Neural crest cell (in vitro differentiated cells): ENCODE results near the gene PPP1R9A. TPM values are rescaled to one million over a fixed set of nuclear protein-coding genes. Genes with fewer than 3 reads are reported as not detected.

Source experiments
- DNase-seq: peaks from one replicate; pipeline ENCODE4 v3.0.0; 2021; ENCODE audit warnings: low read depth, mixed read lengths, low spot score
- H3K27ac Mint-ChIP-seq: one replicate; pipeline ENCODE4 v1.8.0; 2021; ENCODE audit warnings: mild to moderate bottlenecking, mixed read lengths; ENCODE audit not compliant: unreplicated experiment
- H3K27me3 Mint-ChIP-seq: 2 replicates; pipeline ENCODE4 v1.8.0; 2021; ENCODE audit warnings: low read depth, mild to moderate bottlenecking, mixed read lengths
- H3K36me3 Mint-ChIP-seq: 2 replicates; pipeline ENCODE4 v1.8.0; 2021; ENCODE audit warnings: low read depth, mild to moderate bottlenecking, mixed read lengths
- H3K4me1 Mint-ChIP-seq: 2 replicates; pipeline ENCODE4 v1.8.0; 2021; ENCODE audit warnings: mixed read lengths
- H3K4me3 Mint-ChIP-seq: one replicate; pipeline ENCODE4 v1.8.0; 2021; ENCODE audit warnings: mild to moderate bottlenecking, mixed read lengths
- H3K9me3 Mint-ChIP-seq: 2 replicates; pipeline ENCODE4 v1.8.0; 2021; ENCODE audit warnings: mixed read lengths
- total RNA-seq: library from RNA; stranded (reverse); gene quantifications from 2 replicates; pipeline ENCODE4 v1.2.1, GENCODE V29; 2021
- TF ChIP-seq, protein P1 (sequence below): fragments of 200-600 bp; sonication (generic); conservative IDR thresholded peaks from 2 replicates; pipeline ENCODE4 v1.5.0; 2021; ENCODE audit warnings: antibody characterized with exemption, mild to moderate bottlenecking

PPP1R9A gene
- total RNA-seq, 1 donor from 2014 or later = 21.2 TPM

DNA sequence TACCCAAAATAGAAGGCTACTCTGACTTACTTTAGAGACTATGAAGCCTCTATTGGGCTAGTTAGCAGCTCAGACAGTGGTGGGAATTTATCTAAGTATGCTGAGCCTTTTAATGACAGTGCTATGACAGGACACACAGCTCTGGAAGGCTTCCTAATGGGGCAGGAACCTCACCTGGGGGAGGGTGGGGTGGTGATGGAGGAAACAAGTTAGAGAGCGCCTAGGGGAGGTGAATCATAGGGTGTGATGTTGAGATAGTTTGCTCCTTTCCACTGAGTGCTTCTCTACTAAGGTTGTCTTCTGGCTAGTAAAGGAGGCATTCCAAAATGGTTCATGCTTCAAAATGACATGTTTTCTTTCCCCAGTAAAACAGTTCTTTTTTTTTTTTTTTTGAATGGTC is 42.1 kb downstream of the PPP1R9A start:
- H3K4me1 Mint-ChIP-seq = peaks cover under 1% of the 10 kb centered on the region
- DNase-seq = no peak
- TF ChIP-seq, protein P1, sequence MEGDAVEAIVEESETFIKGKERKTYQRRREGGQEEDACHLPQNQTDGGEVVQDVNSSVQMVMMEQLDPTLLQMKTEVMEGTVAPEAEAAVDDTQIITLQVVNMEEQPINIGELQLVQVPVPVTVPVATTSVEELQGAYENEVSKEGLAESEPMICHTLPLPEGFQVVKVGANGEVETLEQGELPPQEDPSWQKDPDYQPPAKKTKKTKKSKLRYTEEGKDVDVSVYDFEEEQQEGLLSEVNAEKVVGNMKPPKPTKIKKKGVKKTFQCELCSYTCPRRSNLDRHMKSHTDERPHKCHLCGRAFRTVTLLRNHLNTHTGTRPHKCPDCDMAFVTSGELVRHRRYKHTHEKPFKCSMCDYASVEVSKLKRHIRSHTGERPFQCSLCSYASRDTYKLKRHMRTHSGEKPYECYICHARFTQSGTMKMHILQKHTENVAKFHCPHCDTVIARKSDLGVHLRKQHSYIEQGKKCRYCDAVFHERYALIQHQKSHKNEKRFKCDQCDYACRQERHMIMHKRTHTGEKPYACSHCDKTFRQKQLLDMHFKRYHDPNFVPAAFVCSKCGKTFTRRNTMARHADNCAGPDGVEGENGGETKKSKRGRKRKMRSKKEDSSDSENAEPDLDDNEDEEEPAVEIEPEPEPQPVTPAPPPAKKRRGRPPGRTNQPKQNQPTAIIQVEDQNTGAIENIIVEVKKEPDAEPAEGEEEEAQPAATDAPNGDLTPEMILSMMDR = no peak
- H3K36me3 Mint-ChIP-seq = peaks cover 10% of the 10 kb centered on the region
- no peak overlapping the region for H3K4me3 Mint-ChIP-seq
- H3K27me3 Mint-ChIP-seq = no peaks in the 10 kb centered on the region
- H3K27ac Mint-ChIP-seq = no peak overlapping the region
- peaks cover 2% of the 10 kb centered on the region for H3K9me3 Mint-ChIP-seq

DNA sequence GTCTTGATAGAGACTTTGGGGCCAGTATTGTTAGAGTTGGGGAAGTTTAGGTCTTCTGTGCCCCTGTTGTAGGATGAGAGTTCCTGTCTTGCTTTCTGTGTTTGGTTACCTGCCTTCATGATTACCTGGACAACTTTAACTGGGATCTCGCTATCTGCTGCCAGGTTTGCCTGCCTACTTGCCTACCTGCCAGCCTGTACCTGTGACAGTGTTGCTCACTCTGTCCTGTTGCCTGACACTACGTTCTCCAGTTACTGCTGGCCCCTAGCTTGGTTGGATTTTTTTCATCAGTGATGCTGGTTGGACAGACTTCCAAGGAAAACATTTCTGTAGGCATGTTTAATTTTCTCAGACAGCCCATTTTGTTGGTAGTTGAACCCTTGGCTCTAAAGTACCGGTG is 48.4 kb downstream of the PPP1R9A start:
- Mint-ChIP-seq H3K27me3 (no peaks in the 10 kb centered on the region), H3K4me1 (peaks cover 7% of the 10 kb centered on the region), H3K4me3 (no peak overlapping the region), H3K9me3 (peaks cover 2% of the 10 kb centered on the region), H3K27ac (no peak overlapping the region), H3K36me3 (peaks cover 10% of the 10 kb centered on the region)
- DNase-seq = no peak
- TF ChIP-seq, protein P1 = no peak

DNA sequence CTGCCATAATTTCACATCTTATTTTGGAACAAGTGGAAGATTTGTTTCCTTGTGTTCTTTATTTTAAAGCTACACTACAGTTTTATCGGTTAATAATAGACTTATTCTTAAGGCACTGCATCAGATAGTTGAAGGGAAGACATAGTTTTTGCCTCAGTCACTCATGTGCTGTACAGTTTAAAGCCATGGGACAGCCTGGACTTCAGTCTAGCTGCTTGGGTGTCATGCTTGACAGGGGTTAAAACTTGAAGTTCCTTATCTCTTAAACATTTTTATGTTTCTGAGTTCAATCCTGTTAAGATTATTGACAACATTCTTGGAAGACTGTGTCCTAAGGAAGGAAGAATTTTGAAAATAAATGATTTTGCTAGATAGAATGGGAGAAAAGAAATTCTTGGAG is 49.7 kb downstream of the PPP1R9A start:
- Mint-ChIP-seq H3K27ac (no peak overlapping the region), H3K36me3 (peaks cover 8% of the 10 kb centered on the region), H3K4me3 (no peak overlapping the region), H3K9me3 (peaks cover 2% of the 10 kb centered on the region), H3K4me1 (peaks cover 7% of the 10 kb centered on the region), H3K27me3 (no peaks in the 10 kb centered on the region)
- TF ChIP-seq, protein P1 = no peak
- DNase-seq = no peak

DNA sequence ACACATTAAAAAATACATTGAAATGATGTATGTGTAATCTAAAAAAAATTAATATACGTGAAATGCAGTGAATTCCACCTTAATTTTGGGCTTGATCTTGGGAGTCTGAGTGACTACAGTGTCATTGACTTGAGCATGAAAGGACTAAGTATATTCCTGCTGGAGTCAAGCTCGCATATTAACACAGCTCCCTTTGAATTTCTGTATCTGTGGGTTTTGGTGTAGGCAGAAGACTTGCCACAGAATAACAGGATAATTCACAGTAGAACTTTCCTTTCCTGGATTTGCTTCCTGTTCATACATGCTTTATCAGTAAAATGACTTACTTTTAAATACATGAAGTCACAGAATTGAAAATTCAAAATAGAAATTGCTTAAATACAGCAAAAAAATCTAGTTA is 55.3 kb downstream of the PPP1R9A start:
- no peak overlapping the region for H3K27ac Mint-ChIP-seq
- peaks cover 12% of the 10 kb centered on the region for H3K4me1 Mint-ChIP-seq
- no peaks in the 10 kb centered on the region for H3K27me3 Mint-ChIP-seq
- TF ChIP-seq, protein P1 = no peak
- H3K4me3 Mint-ChIP-seq = no peak overlapping the region
- peaks cover 22% of the 10 kb centered on the region for H3K36me3 Mint-ChIP-seq
- H3K9me3 Mint-ChIP-seq = peaks cover 24% of the 10 kb centered on the region
- DNase-seq = no peak

DNA sequence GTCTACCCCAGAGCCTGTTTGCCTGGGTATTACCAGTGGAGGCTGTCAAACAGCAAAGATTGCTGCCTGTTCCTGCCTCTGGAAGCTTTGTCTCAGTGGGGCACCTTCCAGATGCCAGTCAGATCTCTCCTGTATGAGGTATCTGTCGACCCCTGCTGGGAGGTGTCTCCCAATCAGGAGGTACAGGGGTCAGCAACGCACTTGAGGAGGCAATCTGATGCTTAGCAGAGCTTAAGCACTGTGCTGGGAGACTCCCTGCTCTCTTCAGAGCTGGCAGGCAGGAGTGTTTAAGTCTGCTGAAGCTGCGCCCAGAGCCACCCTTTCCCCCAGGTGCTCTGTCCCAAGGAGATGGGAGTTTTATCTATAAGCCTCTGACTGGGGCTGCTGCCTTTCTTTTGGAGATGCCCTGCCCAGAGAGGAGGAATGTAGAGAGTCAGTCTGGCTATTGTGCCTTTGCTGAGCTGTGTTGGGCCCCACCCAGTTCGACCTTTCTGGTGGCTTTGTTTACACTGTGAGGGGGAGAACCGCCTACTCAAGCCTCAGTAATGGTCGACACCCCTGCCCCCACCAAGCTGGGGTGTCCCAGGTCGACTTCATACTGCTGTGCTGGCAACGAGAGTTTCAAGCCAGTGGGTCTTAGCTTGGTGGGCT is 62.2 kb downstream of the PPP1R9A start:
- Mint-ChIP-seq H3K36me3 (peaks cover 23% of the 10 kb centered on the region), H3K9me3 (peaks cover 23% of the 10 kb centered on the region), H3K27me3 (no peaks in the 10 kb centered on the region), H3K4me3 (no peak overlapping the region), H3K27ac (peak overlapping the region; percentile 4), H3K4me1 (peaks cover 19% of the 10 kb centered on the region)
- TF ChIP-seq, protein P1 = no peak
- DNase-seq = no peak
